SK-N-SH (cell line): ENCODE measurements around the gene HS3ST3A1.

Experiments used
- CTCF ChIP-seq: fragments of 200-600 bp; sonication (generic); IDR thresholded peaks from 2 replicates; pipeline ENCODE4 v1.6.1; 2017; ENCODE audit warnings: antibody characterized with exemption, mild to moderate bottlenecking, moderate library complexity
- JUND ChIP-seq: IDR thresholded peaks from 2 replicates; pipeline ENCODE4 v1.4.0; 2012
- ZBTB33 ChIP-seq: IDR thresholded peaks from 2 replicates; pipeline ENCODE4 v1.4.0; 2012; ENCODE audit warnings: low read depth, borderline replicate concordance

DNA sequence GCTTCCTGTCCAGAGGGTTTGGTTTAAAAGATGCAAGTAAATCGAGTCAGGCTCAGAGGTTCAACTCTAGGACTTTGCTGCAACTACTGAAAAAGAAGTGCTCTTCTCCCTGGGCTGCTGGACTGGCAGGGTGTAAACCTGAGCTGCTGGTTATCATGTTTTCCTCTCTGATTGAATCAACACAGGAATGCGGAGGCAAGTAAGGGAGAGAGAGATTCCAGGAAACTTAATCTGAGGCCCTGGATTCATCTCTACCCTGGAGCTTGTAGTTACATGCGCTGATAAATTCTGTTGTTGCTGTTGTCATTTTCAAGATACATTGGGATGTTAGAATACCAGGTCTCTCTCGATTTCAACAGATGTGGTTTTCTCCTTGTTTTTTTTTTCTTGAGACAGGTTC lies 8.2 kb upstream of the HS3ST3A1 start:
- TF ChIP-seq ZBTB33, result no peak
- TF ChIP-seq JUND, result no peak
- TF ChIP-seq CTCF, result no peak
